Mucosa of stomach (tissue), 1 donor: Measurements from ENCODE around the gene ZNF490.
"Not testable (repeated sequence)": the region's sequence is repeated elsewhere in the genome, so short reads cannot be mapped to it uniquely, and the experiment has no call there.

ENCODE experiments used
- H3K27me3 ChIP-seq: one replicate; pipeline ENCODE4 v1.7.0; 2013; ENCODE audit warnings: mild to moderate bottlenecking, low read length; ENCODE audit not compliant: control insufficient read depth, insufficient read depth
- H3K36me3 ChIP-seq: one replicate; pipeline ENCODE4 v1.7.0; 2013; ENCODE audit warnings: low read length; ENCODE audit not compliant: control insufficient read depth, insufficient read depth
- H3K4me1 ChIP-seq: one replicate; pipeline ENCODE4 v1.7.0; 2013; ENCODE audit warnings: mild to moderate bottlenecking, low read length; ENCODE audit not compliant: control insufficient read depth, insufficient read depth
- H3K4me3 ChIP-seq: one replicate; pipeline ENCODE4 v1.7.0; 2013; ENCODE audit warnings: low read length
- H3K9ac ChIP-seq: one replicate; pipeline ENCODE4 v1.7.0; 2013; ENCODE audit warnings: mild to moderate bottlenecking, low read length, moderate library complexity
- H3K9me3 ChIP-seq: one replicate; pipeline ENCODE4 v1.7.0; 2013; ENCODE audit warnings: mild to moderate bottlenecking, low read length, moderate library complexity; ENCODE audit not compliant: control insufficient read depth
- donor health status: Pancreatic carcinoma.

The ZNF490 gene

GRCh38 chr19:12610540-12611360, at the start of gene ZNF490, which contains the start of gene ZNF791:
TSS of gene ZNF490 (minus strand) at chr19:12610813. CDS start at chr19:12610680, 133 bp downstream.
TSS of gene ZNF791 (plus strand) at chr19:12610920. CDS start at chr19:12611080, 160 bp downstream.
- Histone ChIP-seq H3K36me3 (no peaks in the 10 kb centered on the region), H3K9me3 (no peaks in the 10 kb centered on the region), H3K9ac (peak within 1 kb of the TSS; percentile 93), H3K4me3 (peak within 1 kb of the TSS; percentile 89), H3K4me1 (peaks cover 4% of the 10 kb centered on the region), H3K27me3 (no peaks in the 10 kb centered on the region)

- no peaks in the 10 kb centered on the region for H3K36me3 ChIP-seq
- H3K9ac ChIP-seq: no peak overlapping the region
- no peak overlapping the region for H3K4me3 ChIP-seq
- H3K9me3 ChIP-seq: no peaks in the 10 kb centered on the region
- no peaks in the 10 kb centered on the region for H3K4me1 ChIP-seq
- no peaks in the 10 kb centered on the region for H3K27me3 ChIP-seq
Measured at GRCh38 chr19:12657966-12658365, 47.4 kb upstream of the ZNF490 start.

- no peaks in the 10 kb centered on the region for H3K27me3 ChIP-seq
- H3K36me3 ChIP-seq: no peaks in the 10 kb centered on the region
- no peak overlapping the region for H3K4me3 ChIP-seq
Measured at GRCh38 chr19:12656899-12657571, 46.4 kb upstream of the ZNF490 start.

GRCh38 chr19:12655546-12655945, 44.9 kb upstream of the ZNF490 start:
- H3K27me3 ChIP-seq: no peaks in the 10 kb centered on the region
- H3K9ac ChIP-seq: no peak overlapping the region
- no peak overlapping the region for H3K4me3 ChIP-seq
- no peaks in the 10 kb centered on the region for H3K4me1 ChIP-seq
- H3K9me3 ChIP-seq: no peaks in the 10 kb centered on the region
- H3K36me3 ChIP-seq: no peaks in the 10 kb centered on the region

More at GRCh38 chr19:12656899-12657571, 46.4 kb upstream of the ZNF490 start:
- no peak overlapping the region for H3K9ac ChIP-seq
- no peaks in the 10 kb centered on the region for H3K9me3 ChIP-seq
- H3K4me1 ChIP-seq: no peaks in the 10 kb centered on the region

GRCh38 chr19:12652219-12652618, 41.6 kb upstream of the ZNF490 start:
- Histone ChIP-seq H3K4me3 (no peak overlapping the region), H3K27me3 (no peaks in the 10 kb centered on the region), H3K9me3 (no peaks in the 10 kb centered on the region), H3K4me1 (peaks cover 9% of the 10 kb centered on the region), H3K9ac (no peak overlapping the region), H3K36me3 (no peaks in the 10 kb centered on the region)

GRCh38 chr19:12649941-12650340, 39.3 kb upstream of the ZNF490 start:
- no peak overlapping the region for H3K9ac ChIP-seq
- no peaks in the 10 kb centered on the region for H3K9me3 ChIP-seq
- peaks cover 9% of the 10 kb centered on the region for H3K4me1 ChIP-seq
- no peaks in the 10 kb centered on the region for H3K27me3 ChIP-seq
- no peaks in the 10 kb centered on the region for H3K36me3 ChIP-seq
- no peak overlapping the region for H3K4me3 ChIP-seq

GRCh38 chr19:12648088-12648487, 37.5 kb upstream of the ZNF490 start:
- no peaks in the 10 kb centered on the region for H3K9me3 ChIP-seq
- no peak overlapping the region for H3K4me3 ChIP-seq
- peaks cover 9% of the 10 kb centered on the region for H3K4me1 ChIP-seq
- no peaks in the 10 kb centered on the region for H3K36me3 ChIP-seq
- no peak overlapping the region for H3K9ac ChIP-seq
- H3K27me3 ChIP-seq: no peaks in the 10 kb centered on the region

- no peak overlapping the region for H3K4me3 ChIP-seq
- peaks cover 9% of the 10 kb centered on the region for H3K4me1 ChIP-seq
- no peaks in the 10 kb centered on the region for H3K36me3 ChIP-seq
- H3K27me3 ChIP-seq: no peaks in the 10 kb centered on the region
- H3K9me3 ChIP-seq: no peaks in the 10 kb centered on the region
- no peak overlapping the region for H3K9ac ChIP-seq
Measured at GRCh38 chr19:12647490-12648071, 37.0 kb upstream of the ZNF490 start.

GRCh38 chr19:12647047-12647446, 36.4 kb upstream of the ZNF490 start:
- no peaks in the 10 kb centered on the region for H3K27me3 ChIP-seq
- no peaks in the 10 kb centered on the region for H3K36me3 ChIP-seq
- H3K4me1 ChIP-seq: peaks cover 9% of the 10 kb centered on the region
- H3K9me3 ChIP-seq: no peaks in the 10 kb centered on the region
- H3K4me3 ChIP-seq: no peak overlapping the region
- no peak overlapping the region for H3K9ac ChIP-seq

- Histone ChIP-seq H3K9ac (no peak overlapping the region), H3K4me1 (peaks cover 9% of the 10 kb centered on the region), H3K9me3 (no peaks in the 10 kb centered on the region), H3K4me3 (no peak overlapping the region), H3K27me3 (no peaks in the 10 kb centered on the region), H3K36me3 (no peaks in the 10 kb centered on the region)
Measured at GRCh38 chr19:12646551-12646950, 35.9 kb upstream of the ZNF490 start.

- not testable (repeated sequence) for H3K9ac ChIP-seq, H3K9me3 ChIP-seq, H3K36me3 ChIP-seq, H3K4me3 ChIP-seq, H3K27me3 ChIP-seq
- peaks cover 18% of the 10 kb centered on the region for H3K4me1 ChIP-seq
Measured at GRCh38 chr19:12643716-12644115, 33.1 kb upstream of the ZNF490 start.

- Histone ChIP-seq H3K4me1 (peaks cover 9% of the 10 kb centered on the region), H3K9ac (no peak overlapping the region), H3K4me3 (no peak overlapping the region), H3K27me3 (no peaks in the 10 kb centered on the region), H3K9me3 (no peaks in the 10 kb centered on the region), H3K36me3 (no peaks in the 10 kb centered on the region)
Measured at GRCh38 chr19:12642506-12642905, 31.9 kb upstream of the ZNF490 start.
